Activated naive CD4-positive, alpha-beta T cell treated with anti-CD3 and anti-CD28 coated beads, Interleukin-2, amount 50 U/mL, for 16 hours (primary cell): ENCODE results near the gene B4GAT1.

Experiments used
- DNase-seq: peaks from one replicate; pipeline ENCODE4 v3.0.0-alpha.2; 2020

The B4GAT1 gene

DNA sequence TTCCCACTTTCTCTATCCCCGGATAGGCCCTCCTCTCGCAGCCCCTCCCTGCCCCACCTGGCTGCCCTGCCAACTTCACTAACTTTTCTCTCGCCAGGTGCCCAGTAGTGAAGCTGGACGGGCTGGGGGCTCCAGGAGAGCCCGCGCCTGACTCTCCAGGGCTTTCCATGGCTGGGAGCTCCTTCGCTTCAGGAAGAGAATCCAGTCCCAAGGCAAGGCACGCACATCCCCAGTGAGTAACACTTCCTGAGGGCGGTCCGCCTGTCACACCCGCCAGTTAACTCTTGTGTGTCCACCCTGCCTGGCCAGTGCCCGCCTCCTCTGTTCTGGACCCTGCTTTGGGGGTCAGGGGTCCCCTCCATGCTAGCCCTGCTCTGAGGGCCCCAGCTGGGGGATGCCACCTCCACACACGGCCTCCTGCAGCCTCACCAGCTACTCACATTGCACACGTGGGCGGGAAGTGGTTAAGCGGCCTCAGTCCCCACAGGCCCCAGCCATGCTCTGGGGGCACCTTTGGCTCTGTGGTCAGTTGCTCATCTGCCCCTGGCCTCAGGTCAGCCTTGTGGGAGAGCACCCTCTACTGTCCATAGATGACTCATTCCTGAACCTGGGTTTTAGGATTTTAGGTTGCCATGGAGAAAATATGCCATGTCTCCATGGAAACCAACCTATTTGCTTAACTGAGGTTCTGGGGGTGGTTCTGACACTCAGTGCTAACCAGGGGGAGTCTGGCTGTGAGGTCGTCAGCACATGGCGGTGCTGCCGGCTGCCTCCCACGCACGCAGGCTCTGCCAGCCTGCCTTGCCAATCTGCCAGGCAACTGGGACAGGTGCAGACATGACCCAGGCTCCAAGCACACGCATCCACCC, 11.0 kb downstream of the B4GAT1 start, which contains the start of gene RIN1:
Gene RIN1 (minus strand): TSS at position 201 of the 869 bp plus-strand sequence. CDS start 32 bp downstream, at position 169.
- no peak for DNase-seq

DNA sequence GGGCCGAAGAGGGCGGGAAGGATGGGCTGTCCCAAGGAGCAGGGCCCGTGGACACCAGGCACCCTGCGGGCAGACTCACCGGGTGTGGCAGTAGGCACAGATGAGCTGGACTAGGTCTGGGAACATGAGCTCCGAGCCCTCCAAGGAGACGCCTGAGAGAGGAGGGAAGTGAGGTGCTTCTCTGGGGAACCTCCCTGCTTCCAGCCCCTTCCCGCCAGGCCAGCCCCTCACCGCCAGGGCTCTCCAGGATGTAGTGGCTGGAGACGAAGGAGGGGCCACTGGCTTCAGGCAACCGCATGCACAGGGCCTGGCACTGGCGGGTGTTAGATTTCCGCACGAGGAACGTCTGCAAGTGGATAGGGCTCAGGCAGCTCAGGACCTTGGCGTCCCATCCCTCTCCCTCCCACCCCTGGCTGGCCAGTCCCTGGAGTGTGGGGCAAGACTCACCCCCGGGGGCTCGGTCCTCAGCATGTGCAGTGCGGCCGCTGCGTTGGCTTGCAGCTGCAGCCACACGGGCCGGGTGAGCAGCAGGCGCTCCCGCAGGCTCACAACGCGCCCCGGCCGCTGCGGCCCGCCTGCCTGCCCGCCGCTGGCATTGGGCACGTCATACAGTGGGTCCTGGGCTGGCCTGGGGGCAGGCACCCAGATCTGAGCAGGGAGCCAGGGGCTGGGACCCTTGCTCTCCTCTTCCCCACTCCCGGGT, 11.7 kb downstream of the B4GAT1 start:
- DNase-seq = no peak

DNA sequence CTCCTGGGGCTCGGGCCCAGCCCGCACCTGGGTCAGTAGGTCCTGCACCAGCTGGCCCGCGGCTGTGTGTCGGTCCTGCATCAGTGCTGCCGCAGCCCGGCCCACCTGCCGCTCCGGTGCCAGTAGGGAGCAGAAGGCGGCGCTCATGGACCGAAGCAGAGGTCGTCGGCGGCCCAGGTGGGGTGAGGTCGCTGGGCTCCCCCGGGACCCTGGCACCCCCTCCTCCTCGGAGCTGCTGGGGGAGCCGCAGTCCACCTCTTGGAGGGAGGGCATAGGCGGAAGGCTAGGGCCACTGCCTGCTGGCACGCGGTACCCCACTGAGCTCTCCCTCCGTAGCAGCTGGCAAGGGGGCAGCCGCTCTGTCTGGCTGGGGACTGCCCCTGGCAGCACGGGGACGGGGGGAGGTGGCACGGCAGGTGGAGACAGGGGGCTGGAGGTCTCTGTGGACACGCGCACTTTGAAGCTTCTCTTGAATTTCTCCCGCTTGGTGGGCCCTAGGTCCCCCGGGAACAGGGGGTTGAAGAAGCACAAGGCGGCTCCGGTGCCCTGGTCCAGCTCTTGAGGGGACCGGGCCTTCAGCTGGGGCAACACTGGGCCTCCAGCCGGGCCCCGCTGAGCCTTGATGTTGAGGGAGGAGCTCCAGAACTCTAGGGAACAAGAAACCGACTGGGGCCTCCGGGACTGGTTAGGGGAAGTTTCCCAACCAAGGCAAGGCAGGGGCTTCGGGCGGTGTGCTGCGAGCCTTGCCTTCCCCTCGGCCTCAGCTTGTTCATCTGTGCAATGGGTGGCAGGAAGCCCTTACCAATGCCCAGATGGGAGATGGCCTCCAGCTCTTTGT, 12.6 kb downstream of the B4GAT1 start:
- DNase-seq = no peak

DNA sequence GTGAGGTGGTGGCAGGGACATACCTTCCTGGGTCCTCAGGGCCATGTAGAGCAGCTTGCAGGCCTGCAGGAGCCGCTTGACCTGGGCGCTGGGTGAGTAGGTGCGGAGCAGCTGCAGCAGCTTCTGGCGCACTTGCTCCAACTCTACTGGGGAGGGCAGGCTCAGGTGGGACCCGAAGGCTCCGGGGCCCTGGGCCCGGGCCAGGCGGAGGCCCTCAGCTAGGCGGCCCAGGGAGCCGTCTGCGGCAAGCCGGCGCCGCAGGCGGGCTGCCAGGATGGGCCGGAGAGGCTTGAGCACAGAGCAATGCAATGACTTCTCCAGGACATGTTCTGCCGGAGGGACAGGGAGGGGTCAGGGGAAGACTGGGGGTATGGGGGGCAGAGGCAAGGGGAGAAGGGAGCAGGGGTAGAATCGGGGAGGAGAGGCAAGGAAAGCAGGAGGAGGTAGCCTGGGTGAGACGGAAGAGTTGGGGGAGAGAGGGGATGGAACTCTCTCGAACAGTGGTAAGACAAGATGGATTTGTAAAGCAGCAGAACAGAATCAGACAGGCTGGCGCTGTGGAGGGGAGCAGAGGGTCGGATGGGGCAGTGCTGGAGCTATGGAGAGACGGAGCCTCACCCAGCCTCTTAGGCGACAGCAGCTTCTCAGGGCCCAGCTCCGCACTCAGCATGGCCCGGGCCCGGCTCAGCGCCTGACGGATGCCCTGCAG, 13.4 kb downstream of the B4GAT1 start:
- DNase-seq = no peak

DNA sequence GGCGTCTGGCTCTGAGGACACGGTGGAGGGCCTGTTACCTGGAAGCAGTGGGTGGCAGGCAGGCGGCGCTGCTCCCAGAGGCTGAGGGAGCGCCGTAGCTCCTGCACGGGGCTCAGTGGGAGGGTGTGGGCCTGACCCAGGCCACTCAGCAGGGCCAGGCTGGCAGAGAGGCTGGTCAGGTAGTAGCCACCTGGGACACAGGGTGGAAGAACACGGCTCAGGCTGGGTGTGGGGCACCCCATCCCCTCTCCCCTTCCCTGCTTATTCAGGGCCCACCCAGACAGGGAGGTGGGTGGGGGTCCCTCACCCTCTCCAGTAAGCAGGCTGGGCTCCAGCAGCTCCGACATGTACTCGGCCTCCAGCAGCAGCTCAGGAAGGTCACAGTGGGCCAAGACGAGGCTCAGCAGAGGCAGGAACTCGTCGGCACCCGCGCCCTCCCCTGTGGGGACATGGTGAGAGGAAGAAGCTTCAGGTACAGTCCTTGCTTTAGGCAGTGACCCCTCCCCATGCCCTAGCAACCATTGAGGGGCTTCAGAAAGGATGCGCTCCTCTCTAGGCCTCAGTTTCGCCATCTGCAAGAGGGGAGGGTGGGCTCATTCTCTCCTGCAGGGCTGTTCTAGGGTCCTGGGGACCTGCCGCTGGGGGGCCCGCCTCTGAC, 14.1 kb downstream of the B4GAT1 start:
- DNase-seq = no peak

DNA sequence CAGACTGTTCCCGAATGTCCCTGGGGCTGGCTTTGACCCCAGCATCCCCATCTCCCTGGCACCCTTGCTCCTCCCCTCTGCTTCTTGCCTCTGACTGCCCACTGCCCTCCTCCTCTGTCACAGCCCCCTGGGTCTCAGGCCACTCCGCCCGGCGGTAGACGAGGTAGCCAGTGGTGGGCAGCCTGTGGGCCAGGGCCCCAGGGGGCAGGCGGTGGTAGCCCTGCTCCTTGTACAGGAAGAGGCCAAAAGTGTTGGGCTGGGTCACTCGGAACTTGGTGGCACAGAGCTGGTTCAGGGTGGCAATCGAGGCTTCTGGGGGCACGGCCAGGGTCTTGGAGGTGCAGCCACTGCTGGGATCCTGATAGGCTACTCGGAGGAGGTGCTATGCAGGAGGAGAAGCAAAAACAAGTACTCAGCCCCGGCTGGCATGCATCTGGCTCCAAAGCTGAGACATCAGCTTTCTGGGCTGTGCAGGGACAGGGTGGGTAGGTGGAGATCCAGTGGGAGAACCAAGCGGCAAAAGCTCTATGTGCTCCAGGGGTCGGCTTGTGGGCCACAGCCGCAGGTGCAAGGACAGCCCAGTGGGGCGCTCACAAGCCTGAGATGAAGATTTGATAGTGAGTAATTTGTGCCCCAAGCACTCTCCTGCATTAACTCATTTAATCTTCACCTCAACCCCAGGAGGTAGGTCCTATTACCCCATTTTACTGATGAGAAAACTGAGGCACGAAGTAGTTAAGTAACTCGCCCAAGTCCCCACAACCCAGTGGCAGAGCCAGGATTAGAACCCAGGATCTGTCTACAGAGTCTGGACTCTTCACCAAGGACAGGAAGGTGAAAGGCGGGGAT, 14.8 kb downstream of the B4GAT1 start:
- no peak for DNase-seq

DNA sequence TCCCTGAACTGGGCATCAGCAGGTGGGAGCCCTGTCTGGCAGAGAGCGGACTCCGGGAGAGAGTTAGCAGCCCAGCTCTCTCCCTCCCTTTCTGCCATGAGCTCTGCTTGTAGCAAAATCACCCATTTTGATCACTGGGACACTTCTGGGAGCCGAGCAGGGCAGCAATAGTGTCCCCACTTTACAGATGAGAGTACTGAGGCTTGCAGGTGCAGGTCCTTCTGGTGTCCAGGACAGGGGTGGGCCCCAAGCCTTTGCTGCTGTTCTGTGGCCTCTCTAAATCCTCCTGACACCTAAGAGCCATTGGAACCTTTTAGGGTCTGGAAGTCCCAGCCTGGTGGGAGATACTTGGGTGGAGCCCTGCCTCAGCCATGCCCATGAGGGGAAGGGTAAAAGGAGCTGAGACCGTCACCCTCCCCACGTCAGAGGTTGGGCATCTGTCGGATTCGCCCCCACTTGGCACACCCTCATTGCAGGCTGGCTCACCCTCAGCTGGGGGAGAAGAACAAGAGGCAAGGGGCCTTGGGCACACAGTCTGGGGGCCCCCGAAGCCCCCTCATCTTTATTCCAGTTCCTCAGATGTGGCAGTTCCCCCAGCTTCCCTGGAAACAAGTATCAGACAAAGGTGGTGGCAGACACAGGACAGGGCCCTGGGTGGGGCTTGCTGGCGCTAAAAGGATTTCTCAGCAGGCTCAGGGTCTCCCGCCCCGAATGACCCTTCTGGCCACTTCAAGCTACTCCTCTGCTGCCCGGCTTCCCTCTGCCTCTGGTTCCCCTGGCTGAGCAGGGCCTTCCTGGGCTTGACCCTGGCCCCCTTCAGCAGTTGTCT, 15.7 kb downstream of the B4GAT1 start:
- DNase-seq = no peak

DNA sequence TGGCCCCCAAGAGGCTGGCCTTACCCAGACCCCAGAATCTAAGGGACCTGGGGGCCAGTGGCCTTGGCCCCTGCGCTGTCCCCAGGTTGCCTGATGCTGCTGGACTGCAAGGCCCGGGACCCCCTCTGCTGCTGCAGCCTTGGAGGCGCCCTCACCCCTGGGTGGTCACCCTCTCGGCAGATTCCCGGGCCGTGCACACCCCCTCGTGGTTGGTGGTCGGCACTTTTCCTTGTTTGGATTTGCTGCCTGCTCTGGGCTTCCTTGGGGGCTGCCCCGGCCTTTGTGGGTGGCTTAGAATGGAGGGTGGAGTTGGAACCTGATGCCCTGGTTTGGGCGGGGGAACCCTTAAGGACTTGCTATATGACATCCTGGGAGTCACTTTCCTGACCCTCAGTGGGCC, 16.5 kb downstream of the B4GAT1 start:
- DNase-seq = no peak

DNA sequence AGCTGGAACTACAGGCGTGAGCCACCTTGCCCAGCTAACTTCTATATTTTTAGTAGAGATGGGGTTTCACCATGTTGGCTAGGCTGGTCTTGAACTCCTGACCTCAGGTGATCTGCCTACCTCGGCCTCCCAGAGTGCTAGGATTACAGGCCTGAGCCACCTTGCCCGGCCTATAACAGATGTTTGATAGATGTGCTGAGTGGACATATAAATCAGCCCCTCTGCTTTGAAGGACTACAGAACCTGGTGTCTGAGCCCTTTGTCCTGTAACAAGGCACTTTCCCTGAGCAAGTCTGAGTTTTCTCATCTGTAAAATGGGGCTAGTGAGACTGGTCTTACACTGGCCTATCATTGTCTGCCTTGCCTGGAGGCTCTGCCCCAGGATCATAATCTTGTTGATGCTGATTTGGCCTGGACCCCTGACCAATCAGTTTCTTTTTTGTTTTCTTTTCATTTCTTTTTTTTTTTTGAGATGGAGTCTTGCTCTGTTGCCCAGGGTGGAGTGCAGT, 18.2 kb downstream of the B4GAT1 start:
- no peak for DNase-seq

DNA sequence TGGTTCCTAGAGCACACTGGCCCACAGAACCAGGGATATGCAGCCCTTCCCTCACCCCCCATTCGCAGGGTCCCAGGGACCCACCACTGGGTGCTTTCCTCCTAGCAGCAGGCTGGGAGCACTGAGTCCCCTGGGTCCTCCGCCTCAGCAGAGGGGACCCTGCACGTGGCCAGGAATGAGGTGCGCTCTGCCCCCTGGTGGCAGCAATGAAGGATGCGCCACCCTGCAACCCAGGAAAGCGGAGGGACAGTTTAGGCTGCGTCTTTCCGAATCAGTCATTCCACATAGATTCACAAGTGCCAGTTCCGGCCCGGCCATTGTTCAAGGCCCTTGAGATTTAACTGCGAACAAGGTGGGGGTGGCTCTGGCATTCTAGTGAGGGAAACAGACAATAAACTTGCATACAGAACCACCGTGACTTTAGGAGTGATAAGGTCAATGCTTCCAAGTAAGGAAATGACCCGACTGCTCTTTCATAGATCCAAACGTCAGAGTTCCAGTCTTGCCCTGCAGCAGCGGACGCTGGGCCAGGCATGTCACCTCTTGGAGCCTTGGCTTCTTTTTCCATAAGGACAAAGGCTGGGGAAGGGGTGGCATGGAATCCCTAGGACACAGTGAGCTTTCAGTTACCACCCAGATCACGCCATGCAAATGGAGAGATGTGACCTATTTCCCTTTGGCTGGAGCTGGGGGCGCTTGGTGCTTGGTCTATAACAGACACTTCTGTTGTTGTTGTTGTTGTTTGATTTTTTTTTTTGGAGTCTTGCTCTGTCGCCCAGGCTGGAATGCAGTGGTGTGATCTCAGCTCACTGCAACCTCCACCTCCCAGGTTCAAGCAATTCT, 18.9 kb downstream of the B4GAT1 start:
- peak; percentile 81 for DNase-seq

DNA sequence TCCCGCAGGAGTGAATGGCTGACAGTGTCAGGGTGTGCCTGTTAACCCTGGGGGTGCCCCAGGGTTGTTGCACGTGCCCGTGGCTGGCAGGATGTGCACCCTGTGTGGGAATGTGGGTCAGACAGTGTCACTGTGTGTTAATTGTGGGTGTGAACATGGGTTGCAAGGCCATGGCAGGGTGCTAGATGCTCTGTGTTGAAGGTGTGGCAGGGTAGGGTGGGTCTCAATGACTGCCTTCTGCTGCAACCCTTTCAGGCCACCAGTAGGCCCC, 19.5 kb downstream of the B4GAT1 start:
- no peak for DNase-seq

DNA sequence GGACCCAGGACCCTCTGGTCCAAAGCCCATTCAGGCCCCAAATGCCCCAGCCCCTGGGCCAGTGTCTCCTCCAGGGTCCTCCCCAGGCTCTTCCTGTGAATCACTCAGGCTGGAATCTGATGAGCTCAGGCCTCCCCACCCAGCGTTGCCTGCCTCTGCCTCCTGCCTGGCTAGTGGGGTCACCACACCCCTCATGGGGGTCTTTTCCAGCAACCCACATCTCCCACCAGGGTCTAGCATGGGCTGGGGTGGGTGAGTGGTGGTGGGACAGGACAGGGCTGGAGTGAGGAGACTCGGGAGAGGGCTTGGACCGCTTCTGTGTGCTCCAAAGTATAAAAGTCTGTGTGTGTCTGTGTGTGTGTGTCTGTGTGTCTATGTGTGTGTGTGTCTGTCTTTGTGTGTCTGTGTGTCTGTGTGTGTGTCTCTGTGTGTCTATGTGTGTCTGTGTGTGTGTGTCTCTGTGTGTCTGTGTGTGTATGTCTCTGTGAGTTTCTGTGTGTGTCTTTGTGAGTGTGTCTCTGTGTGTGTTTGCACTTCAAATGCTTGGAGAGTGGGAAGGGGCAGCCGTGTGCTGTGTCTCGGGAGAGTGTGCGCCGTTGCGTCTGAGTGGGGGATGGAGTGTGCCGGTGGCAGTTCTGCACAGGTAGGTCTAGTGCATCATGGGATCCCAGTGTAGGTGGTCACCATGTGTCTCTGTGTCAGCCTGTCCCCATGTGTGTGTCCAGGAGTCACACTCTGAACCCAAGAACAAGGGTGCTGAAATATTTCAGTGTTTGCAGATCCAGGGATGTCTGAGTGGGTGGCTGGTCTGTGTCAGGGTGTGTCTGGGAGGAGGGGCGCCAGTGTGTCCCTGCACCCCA, 20.0 kb downstream of the B4GAT1 start:
- no peak for DNase-seq

DNA sequence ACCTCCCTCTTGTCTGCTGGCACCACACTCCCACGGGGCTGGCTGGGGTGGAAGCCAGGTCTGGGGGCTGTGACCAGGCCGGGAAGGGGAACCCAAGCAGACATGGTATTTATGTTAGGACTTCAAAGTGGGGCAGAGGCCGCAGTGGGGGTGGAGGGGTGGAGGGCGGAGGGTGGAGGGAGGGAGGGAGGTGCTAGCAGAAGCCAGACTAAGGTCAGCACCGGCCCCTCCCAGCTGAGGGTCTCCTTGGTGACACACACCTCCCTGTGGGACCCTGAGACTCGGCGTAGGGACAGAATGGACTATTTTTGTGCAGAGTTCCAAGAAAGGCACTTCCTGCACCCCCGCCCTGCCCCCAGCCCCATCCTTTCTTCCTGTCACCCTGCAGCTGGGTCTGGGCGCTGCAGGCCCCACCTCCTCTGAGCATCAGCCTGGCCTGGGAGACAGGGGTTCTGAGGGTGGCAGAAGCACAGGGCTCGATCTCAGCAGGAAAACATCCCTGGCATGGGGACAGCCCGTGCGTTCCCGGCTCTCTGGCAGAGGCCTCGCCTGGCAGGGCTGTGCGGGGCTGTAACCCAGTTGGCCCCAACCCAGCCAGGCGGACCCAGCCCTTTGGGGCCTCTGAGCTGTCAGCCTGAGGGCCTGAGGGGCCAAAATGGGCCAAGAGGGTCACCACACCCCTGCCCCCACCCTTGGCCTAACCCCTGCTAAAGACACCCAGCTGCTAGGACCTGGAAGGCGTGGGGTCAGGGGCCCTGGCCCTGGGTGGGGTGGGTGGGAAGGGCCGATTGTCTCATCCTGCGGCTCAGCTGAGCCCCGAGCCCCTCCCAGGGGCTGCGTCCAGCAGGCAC, 20.9 kb downstream of the B4GAT1 start:
- DNase-seq = peak; percentile 45

DNA sequence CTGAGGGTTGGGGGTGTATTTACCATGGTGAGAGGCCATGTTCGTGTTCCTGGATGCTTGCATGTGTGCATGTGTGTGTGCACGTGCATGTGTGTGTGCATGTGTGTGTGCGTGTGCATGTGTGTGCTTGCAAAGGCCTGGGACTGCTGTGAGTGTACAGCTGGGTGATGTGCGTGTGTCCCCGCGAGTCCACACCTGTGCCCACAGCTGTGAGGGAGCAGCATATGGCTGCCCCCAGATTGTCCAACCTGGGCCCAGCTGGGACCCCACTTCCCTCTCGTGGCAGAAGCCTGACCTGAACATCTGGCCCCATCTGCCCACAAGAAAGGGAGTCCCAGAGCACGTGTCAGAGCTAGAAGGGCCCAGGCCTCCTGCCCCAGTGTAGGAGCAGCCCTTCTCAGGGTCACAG, 22.2 kb downstream of the B4GAT1 start:
- DNase-seq = no peak

DNA sequence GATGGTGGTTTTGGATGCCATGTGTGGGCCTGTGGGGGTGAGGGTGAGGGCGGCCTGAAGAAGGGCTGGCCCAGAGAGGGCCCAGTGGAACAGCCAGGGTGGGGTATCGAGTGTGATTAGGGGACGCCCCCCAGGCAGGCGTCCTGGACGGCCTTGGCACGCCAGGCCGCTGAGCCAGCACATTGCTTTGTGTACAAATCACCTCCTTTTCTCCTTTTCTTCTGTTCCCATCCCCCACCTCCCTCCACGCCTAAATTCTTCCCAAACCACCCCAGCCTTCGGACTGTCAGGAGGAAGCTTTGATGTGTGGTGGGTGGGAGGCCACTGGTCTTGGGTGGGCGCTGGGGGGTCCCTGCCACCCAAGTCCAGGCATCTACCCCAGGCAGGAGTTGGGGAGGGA, 22.8 kb downstream of the B4GAT1 start:
- DNase-seq = no peak

DNA sequence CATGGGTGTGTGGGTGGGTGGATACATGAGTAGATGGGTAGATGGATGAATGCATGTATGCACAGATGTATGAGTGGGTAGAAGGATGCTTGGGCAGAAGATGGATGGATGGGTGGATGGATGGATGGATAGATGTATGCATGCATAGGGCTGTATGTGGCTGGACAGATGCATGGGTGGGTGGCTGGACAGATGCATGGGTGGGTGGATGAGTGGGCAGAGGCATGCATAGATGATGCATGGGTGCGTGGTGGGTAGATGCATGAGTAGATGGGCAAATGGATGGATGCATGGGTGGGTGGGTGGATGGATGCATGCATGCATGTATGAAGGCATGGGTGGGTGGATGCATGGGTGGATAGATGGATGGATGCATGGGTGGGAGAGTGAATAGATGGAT, 23.7 kb downstream of the B4GAT1 start:
- no peak for DNase-seq

DNA sequence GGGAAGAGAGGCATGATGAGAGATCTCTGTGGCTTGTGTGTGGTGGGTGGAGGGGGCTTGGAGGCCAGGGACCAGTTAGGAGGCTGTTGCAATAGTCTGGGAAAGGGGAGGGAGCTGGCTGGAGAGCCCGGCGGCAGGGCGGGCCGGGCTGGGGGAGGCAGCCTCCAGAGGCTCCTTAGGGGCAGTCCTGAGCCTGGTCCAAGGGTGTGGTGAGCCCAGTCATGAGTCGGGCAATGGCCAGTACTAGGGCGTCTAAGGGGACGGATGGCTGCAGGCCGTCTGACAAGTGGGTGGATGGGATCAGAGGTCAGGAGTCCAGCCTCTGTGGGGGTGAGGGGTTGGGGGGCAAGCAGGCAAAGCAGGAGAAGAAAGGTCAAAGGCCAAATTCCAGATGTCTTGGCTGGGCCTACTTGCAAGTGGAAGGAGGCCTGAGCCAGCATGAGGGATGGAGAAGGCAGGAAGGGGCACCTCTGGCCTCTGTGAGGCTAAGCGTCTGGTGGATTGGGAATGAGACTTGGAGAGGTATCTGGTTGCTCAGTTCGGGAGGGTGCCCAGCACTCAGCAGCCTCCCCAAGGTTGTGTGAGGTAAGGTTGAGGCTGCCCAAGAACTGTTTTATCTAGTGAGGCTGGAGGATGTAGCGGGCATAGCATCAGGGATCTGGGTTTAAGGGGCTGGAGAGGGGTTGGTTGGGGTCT, 24.5 kb downstream of the B4GAT1 start:
- no peak for DNase-seq
